LNCaP clone FGC (cell line): ENCODE measurements around the gene OTUD1.

ENCODE experiments used
- DNase-seq: peaks from one replicate; pipeline ENCODE4 v3.0.0-alpha.2; 2011; ENCODE audit warnings: low read depth
- H3K4me3 ChIP-seq: 2 replicates; pipeline ENCODE4 v1.5.1; 2011; ENCODE audit warnings: mild to moderate bottlenecking, low read depth, low read length, control low read depth
- CTCF ChIP-seq: IDR thresholded peaks from 2 replicates; pipeline ENCODE4 v1.5.1; 2012; ENCODE audit warnings: mild to moderate bottlenecking; ENCODE audit not compliant: control insufficient read depth, insufficient read depth; ENCODE audit errors: extremely low read depth

Gene OTUD1

GRCh38 chr10:23448323-23448722 lies 9.4 kb downstream of the OTUD1 start:
- no peak overlapping the region for H3K4me3 ChIP-seq
- TF ChIP-seq CTCF = no peak
- DNase-seq = no peak

GRCh38 chr10:23448802-23449570 lies 10.1 kb downstream of the OTUD1 start:
- no peak for TF ChIP-seq CTCF
- no peak overlapping the region for H3K4me3 ChIP-seq
- DNase-seq = no peak

GRCh38 chr10:23452033-23452655 lies 13.3 kb downstream of the OTUD1 start:
- no peak for TF ChIP-seq CTCF
- no peak for DNase-seq
- no peak overlapping the region for H3K4me3 ChIP-seq

- no peak overlapping the region for H3K4me3 ChIP-seq
- no peak for TF ChIP-seq CTCF
These were observed 14.6 kb downstream of the OTUD1 start for GRCh38 chr10:23453465-23453864.

GRCh38 chr10:23457632-23458417 lies 18.9 kb downstream of the OTUD1 start:
- H3K4me3 ChIP-seq = no peak overlapping the region
- no peak for DNase-seq
- no peak for TF ChIP-seq CTCF

More at GRCh38 chr10:23453465-23453864, 14.6 kb downstream of the OTUD1 start:
- DNase-seq = no peak

- TF ChIP-seq CTCF = no peak
- DNase-seq = no peak
- no peak overlapping the region for H3K4me3 ChIP-seq
These were observed 20.5 kb downstream of the OTUD1 start for GRCh38 chr10:23459308-23459939.
